HepG2 (cell line): ENCODE results near the gene NR1H2. TPM values are rescaled to one million over a fixed set of nuclear protein-coding genes. Genes with fewer than 3 reads are reported as not detected.
A peak's percentile ranks its signal among the peaks of the same experiment; 100 is the strongest.

Experiments
- BRCA1 ChIP-seq: sonication (generic); formaldehyde crosslinking; IDR thresholded peaks from 2 replicates; pipeline ENCODE4 v1.4.0; 2020; ENCODE audit warnings: missing genetic modification reagents
- CHCHD3 ChIP-seq: sonication (generic); formaldehyde crosslinking; IDR thresholded peaks from 2 replicates; pipeline ENCODE4 v1.8.0; 2022; ENCODE audit warnings: mild to moderate bottlenecking, missing genetic modification reagents, moderate library complexity
- ELF3 ChIP-seq: IDR thresholded peaks from 2 replicates; pipeline ENCODE4 v1.6.1; 2016; ENCODE audit warnings: missing genetic modification reagents, missing compliant biosample characterization
- FOXA3 ChIP-seq: IDR thresholded peaks from 2 replicates; pipeline ENCODE4 v1.6.1; 2016; ENCODE audit warnings: missing genetic modification reagents, missing compliant biosample characterization
- JUNB ChIP-seq: sonication (generic); formaldehyde crosslinking; IDR thresholded peaks from 2 replicates; pipeline ENCODE4 v1.8.0; 2022; ENCODE audit warnings: missing genetic modification reagents, mild to moderate bottlenecking, borderline replicate concordance
- MLX ChIP-seq: IDR thresholded peaks from 2 replicates; pipeline ENCODE4 v1.6.1; 2016
- MXD3 ChIP-seq: IDR thresholded peaks from 2 replicates; pipeline ENCODE4 v1.6.1; 2016; ENCODE audit warnings: mild to moderate bottlenecking, missing biosample characterization, missing genetic modification reagents
- NR2F2 ChIP-seq: IDR thresholded peaks from 2 replicates; pipeline ENCODE4 v1.6.1; 2012; ENCODE audit warnings: low read depth, inconsistent platforms, borderline replicate concordance
- PPARG ChIP-seq: conservative IDR thresholded peaks from 2 replicates; pipeline ENCODE4 v1.6.1; 2016; ENCODE audit warnings: missing biosample characterization, missing genetic modification reagents
- PRMT3 ChIP-seq: sonication (generic); formaldehyde crosslinking; IDR thresholded peaks from 2 replicates; pipeline ENCODE4 v1.8.1; 2022; ENCODE audit warnings: low read depth, mild to moderate bottlenecking, moderate library complexity, missing genetic modification reagents, borderline replicate concordance
- PTBP1 ChIP-seq: fragments of 200-400 bp; formaldehyde crosslinking; IDR thresholded peaks from 2 replicates; pipeline ENCODE4 v1.6.1; 2018; ENCODE audit warnings: low read length, low read depth; ENCODE audit not compliant: poor library complexity, severe bottlenecking
- RFXAP ChIP-seq: sonication (generic); formaldehyde crosslinking; IDR thresholded peaks from 2 replicates; pipeline ENCODE4 v1.4.0; 2020; ENCODE audit warnings: missing genetic modification reagents, borderline replicate concordance
- TOE1 ChIP-seq: sonication (generic); formaldehyde crosslinking; IDR thresholded peaks from 2 replicates; pipeline ENCODE4 v1.4.0; 2020; ENCODE audit warnings: mild to moderate bottlenecking, missing genetic modification reagents
- ZFX ChIP-seq: sonication (generic); formaldehyde crosslinking; IDR thresholded peaks from 2 replicates; pipeline ENCODE4 v1.4.0; 2020; ENCODE audit warnings: mild to moderate bottlenecking, low read depth, missing genetic modification reagents, moderate library complexity
- ZNF207 ChIP-seq: fragments of 450-650 bp; IDR thresholded peaks from 2 replicates; pipeline ENCODE4 v1.6.1; 2016; ENCODE audit warnings: antibody characterized with exemption, borderline replicate concordance
- ZNF34 ChIP-seq: sonication (generic); formaldehyde crosslinking; IDR thresholded peaks from 2 replicates; pipeline ENCODE4 v1.4.0; 2020; ENCODE audit warnings: mild to moderate bottlenecking, missing genetic modification reagents, borderline replicate concordance
- ZNF510 ChIP-seq: sonication (generic); formaldehyde crosslinking; IDR thresholded peaks from 2 replicates; pipeline ENCODE4 v1.4.0; 2020; ENCODE audit warnings: low read depth, mild to moderate bottlenecking, missing genetic modification reagents
- ZNF550 ChIP-seq: sonication (generic); formaldehyde crosslinking; IDR thresholded peaks from 2 replicates; pipeline ENCODE4 v1.4.0; 2020; ENCODE audit warnings: mild to moderate bottlenecking, missing genetic modification reagents, borderline replicate concordance
- polyA plus RNA-seq, 8 experiments: library from polyadenylated mRNA; depleted of rRNA in 3 of 8; stranded (reverse) in 7 of 8; unstranded in 1 of 8; fragments of >200 nt; fragmentation: Illumina TruSeq in 4 of 8; extraction: Trizol in 4 of 8; gene quantifications; 2 replicates each; pipeline versions ENCODE4 v1.2.1 to v1.2.3, GENCODE V29; 2011 to 2016; ENCODE audit warnings: low read depth in 4 of 8, missing spikeins in 1 of 8, mixed read lengths in 1 of 8; ENCODE audit not compliant: insufficient read depth in 1 of 8
- total RNA-seq, 5 experiments: library from RNA; depleted of rRNA; stranded (reverse); fragments of >200 nt; fragmentation: Illumina TruSeq; extraction: Trizol; gene quantifications; 2 replicates each; pipeline ENCODE4 v1.2.3, GENCODE V29; 2016; ENCODE audit warnings: low read depth in 1 of 5
- TF ChIP-seq, protein P1 (sequence below): sonication (generic); formaldehyde crosslinking; IDR thresholded peaks from 2 replicates; pipeline ENCODE4 v1.8.0; 2022; ENCODE audit warnings: low read depth, missing genetic modification reagents
- TF ChIP-seq, protein P2 (sequence below): IDR thresholded peaks from 2 replicates; pipeline ENCODE4 v1.6.1; 2016; ENCODE audit warnings: mild to moderate bottlenecking
- TF ChIP-seq, protein P3 (sequence below): fragments of 450-650 bp; IDR thresholded peaks from 2 replicates; pipeline ENCODE4 v1.6.1; 2017; ENCODE audit warnings: mild to moderate bottlenecking
- TF ChIP-seq, protein P4 (sequence below): sonication (generic); formaldehyde crosslinking; IDR thresholded peaks from 2 replicates; pipeline ENCODE4 v1.4.0; 2020; ENCODE audit warnings: missing genetic modification reagents, borderline replicate concordance

Gene NR1H2
- total and polyA plus RNA-seq, 2 of the 13 experiments (the other 11 are each of a cell fraction or from before 2014, with no cell fraction given), result 10.3 to 13.5 TPM

- TF ChIP-seq, protein P1, sequence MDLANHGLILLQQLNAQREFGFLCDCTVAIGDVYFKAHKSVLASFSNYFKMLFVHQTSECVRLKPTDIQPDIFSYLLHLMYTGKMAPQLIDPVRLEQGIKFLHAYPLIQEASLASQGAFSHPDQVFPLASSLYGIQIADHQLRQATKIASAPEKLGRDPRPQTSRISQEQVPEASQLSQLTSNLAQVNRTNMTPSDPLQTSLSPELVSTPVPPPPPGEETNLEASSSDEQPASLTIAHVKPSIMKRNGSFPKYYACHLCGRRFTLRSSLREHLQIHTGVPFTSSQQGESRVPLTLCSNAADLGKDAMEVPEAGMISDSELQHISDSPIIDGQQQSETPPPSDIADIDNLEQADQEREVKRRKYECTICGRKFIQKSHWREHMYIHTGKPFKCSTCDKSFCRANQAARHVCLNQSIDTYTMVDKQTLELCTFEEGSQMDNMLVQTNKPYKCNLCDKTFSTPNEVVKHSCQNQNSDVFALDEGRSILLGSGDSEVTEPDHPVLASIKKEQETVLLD (CRISPR knock-in tag), result no peak
- TF ChIP-seq, protein P2, sequence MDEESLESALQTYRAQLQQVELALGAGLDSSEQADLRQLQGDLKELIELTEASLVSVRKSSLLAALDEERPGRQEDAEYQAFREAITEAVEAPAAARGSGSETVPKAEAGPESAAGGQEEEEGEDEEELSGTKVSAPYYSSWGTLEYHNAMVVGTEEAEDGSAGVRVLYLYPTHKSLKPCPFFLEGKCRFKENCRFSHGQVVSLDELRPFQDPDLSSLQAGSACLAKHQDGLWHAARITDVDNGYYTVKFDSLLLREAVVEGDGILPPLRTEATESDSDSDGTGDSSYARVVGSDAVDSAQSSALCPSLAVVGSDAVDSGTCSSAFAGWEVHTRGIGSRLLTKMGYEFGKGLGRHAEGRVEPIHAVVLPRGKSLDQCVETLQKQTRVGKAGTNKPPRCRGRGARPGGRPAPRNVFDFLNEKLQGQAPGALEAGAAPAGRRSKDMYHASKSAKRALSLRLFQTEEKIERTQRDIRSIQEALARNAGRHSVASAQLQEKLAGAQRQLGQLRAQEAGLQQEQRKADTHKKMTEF (CRISPR knock-in tag), result peak; percentile 30; the same call in 1 of the 2 replicates
- TF ChIP-seq TOE1 (CRISPR knock-in tag), result no peak
- TF ChIP-seq ZNF207, result no peak
- TF ChIP-seq ZNF550, result no peak
- no peak for TF ChIP-seq BRCA1 (CRISPR knock-in tag)
- no peak for TF ChIP-seq PPARG (CRISPR knock-in tag)
- TF ChIP-seq MXD3 (CRISPR knock-in tag), result 0 out of 2 replicates have a peak, but pooled peaks have one; percentile 38
- TF ChIP-seq ZNF34, result no peak
- TF ChIP-seq ZNF510 (CRISPR knock-in tag), result no peak
- TF ChIP-seq CHCHD3, result no peak
- TF ChIP-seq, protein P3, sequence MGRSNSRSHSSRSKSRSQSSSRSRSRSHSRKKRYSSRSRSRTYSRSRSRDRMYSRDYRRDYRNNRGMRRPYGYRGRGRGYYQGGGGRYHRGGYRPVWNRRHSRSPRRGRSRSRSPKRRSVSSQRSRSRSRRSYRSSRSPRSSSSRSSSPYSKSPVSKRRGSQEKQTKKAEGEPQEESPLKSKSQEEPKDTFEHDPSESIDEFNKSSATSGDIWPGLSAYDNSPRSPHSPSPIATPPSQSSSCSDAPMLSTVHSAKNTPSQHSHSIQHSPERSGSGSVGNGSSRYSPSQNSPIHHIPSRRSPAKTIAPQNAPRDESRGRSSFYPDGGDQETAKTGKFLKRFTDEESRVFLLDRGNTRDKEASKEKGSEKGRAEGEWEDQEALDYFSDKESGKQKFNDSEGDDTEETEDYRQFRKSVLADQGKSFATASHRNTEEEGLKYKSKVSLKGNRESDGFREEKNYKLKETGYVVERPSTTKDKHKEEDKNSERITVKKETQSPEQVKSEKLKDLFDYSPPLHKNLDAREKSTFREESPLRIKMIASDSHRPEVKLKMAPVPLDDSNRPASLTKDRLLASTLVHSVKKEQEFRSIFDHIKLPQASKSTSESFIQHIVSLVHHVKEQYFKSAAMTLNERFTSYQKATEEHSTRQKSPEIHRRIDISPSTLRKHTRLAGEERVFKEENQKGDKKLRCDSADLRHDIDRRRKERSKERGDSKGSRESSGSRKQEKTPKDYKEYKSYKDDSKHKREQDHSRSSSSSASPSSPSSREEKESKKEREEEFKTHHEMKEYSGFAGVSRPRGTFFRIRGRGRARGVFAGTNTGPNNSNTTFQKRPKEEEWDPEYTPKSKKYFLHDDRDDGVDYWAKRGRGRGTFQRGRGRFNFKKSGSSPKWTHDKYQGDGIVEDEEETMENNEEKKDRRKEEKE, result no peak
- peak; percentile 100 for TF ChIP-seq RFXAP (CRISPR knock-in tag)
- TF ChIP-seq ZFX (CRISPR knock-in tag), result peak; percentile 91
- TF ChIP-seq PRMT3, result no peak
- no peak for TF ChIP-seq MLX
- TF ChIP-seq ELF3 (CRISPR knock-in tag), result no peak
- TF ChIP-seq FOXA3, result no peak
- no peak for TF ChIP-seq NR2F2
- TF ChIP-seq JUNB (CRISPR knock-in tag), result no peak
- TF ChIP-seq PTBP1, result no peak
- TF ChIP-seq, protein P4, sequence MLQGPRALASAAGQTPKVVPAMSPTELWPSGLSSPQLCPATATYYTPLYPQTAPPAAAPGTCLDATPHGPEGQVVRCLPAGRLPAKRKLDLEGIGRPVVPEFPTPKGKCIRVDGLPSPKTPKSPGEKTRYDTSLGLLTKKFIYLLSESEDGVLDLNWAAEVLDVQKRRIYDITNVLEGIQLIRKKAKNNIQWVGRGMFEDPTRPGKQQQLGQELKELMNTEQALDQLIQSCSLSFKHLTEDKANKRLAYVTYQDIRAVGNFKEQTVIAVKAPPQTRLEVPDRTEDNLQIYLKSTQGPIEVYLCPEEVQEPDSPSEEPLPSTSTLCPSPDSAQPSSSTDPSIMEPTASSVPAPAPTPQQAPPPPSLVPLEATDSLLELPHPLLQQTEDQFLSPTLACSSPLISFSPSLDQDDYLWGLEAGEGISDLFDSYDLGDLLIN (CRISPR knock-in tag), result no peak
These were observed 55.3 kb downstream of the NR1H2 start (continued) for GRCh38 chr19:50431343-50432220.
